ENCODE results near the gene VWDE.

Gene VWDE

GRCh38 chr7:12289996-12290395 lies 113.7 kb downstream of the VWDE start:
- TF ChIP-seq CTCF (IDR thresholded peaks at IDR 0.05; ENCODE audit: extremely low read depth, insufficient read depth, missing control alignments), result no peak
- DNase-seq (ENCODE audit: low spot score), result no peak
- in situ Hi-C loops (cut with MboI; ENCODE audit: low pct_unique_long_range_greater_than_20kb, low sequenced_read_pairs, unreplicated experiment), result no loop called here

DNA sequence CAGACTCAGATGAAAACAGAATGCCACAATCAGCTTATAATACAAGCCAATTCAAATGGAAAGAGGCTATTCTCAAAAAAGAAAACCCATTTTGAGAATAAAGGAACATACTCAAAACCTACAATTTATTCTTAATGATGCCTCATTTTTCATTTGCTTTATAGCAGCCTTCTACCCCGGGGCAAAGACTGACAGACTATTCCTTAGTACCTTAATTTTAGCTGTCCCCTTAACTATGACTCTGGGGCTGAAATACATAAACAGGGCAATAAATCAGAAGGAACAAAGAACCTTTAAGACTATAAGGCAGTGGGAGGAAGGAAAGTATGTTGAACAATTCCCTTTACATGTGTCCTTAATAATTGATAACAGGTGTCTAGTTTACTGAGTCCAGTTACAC lies 115.8 kb downstream of the VWDE start:
- no peak for DNase-seq (ENCODE audit: low spot score)
- TF ChIP-seq CTCF (IDR thresholded peaks at IDR 0.05; ENCODE audit: extremely low read depth, insufficient read depth, missing control alignments), result no peak

DNA sequence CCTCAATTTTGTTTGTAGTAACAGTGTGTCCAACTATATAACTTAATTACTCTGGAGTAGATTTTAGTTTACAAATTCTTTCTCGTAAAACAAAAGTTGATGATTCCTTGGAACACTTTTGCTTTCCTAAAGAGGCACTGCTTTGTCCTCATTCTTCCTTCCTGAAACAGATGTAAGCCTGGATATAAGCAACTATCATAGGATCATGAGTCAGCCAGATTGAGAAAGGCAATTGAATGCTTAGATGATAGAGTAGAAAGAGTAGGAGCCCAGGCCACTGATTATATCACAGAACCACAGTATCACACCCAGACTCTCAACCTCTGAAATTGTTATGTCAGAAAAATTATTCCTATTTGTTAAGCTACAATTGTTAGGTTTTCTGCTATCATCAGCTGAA lies 122.6 kb downstream of the VWDE start:
- DNase-seq (ENCODE audit: low spot score), result no peak
- in situ Hi-C loops (cut with MboI; ENCODE audit: low pct_unique_long_range_greater_than_20kb, low sequenced_read_pairs, unreplicated experiment), result no loop called here
- no peak for TF ChIP-seq CTCF (IDR thresholded peaks at IDR 0.05; ENCODE audit: extremely low read depth, insufficient read depth, missing control alignments)

More for the DNA sequence above, 115.8 kb downstream of the VWDE start:
- in situ Hi-C loops (cut with MboI; ENCODE audit: low pct_unique_long_range_greater_than_20kb, low sequenced_read_pairs, unreplicated experiment), result no loop called here

Data from GM13977 (cell line).